ENCODE results near the gene LAMA2.

Gene LAMA2

GRCh38 chr6:129192458-129192989 lies 309.6 kb downstream of the LAMA2 start:
- TF ChIP-seq GATA3 (IDR thresholded peaks at IDR 0.05; ENCODE audit: low read depth, low read length): no peak
- TF ChIP-seq GATA2 (IDR thresholded peaks at IDR 0.05; ENCODE audit: low read depth, low read length): no peak

- TF ChIP-seq GATA2 (IDR thresholded peaks at IDR 0.05; ENCODE audit: low read depth, low read length) (no peak), GATA3 (IDR thresholded peaks at IDR 0.05; ENCODE audit: low read depth, low read length) (no peak)
Measured at GRCh38 chr6:129194306-129194941, 311.5 kb downstream of the LAMA2 start.

DNA sequence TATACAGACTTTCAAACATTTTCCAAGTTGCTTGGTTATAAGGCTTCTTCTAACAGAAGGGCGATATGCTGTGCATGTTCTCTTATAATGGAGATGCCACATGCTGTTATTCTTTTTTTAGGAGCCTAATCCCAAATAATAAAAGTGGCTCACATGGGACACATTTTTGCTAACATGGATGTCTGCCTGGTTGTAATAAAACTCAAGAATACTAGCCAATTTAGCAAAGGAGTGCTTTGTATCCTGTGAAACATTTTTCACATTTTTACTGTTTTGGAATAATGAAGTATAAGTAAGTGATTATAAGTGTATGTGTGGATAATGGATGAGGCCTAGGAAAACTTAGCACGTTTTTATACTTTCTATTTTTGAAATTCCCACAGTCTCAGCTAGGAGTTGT lies 312.2 kb downstream of the LAMA2 start:
- no peak for TF ChIP-seq GATA2 (IDR thresholded peaks at IDR 0.05; ENCODE audit: low read depth, low read length)
- no peak for TF ChIP-seq GATA3 (IDR thresholded peaks at IDR 0.05; ENCODE audit: low read depth, low read length)

DNA sequence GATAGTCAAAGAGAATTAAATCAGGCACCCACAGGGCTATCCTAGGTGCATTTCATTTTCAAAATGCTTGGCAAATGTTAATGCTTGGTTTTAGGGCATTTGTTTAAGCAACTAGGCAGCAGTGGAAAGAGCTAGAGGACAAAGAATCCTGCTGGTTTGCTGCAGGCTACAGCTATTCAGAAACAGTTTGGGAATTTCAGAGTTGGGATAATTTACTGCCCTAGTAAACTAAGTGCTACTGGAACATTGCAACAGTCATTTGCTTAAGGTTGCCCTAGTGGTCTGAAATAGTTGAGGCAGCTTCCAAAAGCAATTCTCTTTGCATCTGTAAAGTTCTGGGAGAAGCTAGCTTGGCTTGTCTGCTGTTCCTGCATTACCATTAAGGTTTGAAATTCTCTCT lies 312.7 kb downstream of the LAMA2 start:
- TF ChIP-seq GATA2 (IDR thresholded peaks at IDR 0.05; ENCODE audit: low read depth, low read length) (no peak), GATA3 (IDR thresholded peaks at IDR 0.05; ENCODE audit: low read depth, low read length) (no peak)

DNA sequence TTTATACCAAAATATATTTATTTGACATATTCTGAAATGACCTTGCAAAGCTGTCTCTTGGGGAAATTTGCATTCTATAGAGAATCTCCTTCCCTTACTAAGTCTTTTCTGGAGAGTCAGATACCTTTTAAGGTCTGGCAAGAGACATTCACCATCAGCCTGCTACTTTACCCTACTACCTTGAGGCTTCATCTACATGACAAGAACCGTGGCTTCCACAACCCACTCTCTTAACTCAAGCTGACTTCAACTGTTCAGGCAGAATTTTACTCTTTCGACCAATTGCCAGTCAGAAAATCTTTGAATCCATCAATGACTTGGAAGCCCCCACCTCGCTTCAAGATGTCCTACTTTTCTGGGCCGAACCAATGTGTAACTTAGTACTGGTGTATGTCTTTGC lies 314.2 kb downstream of the LAMA2 start:
- no peak for TF ChIP-seq GATA2 (IDR thresholded peaks at IDR 0.05; ENCODE audit: low read depth, low read length)
- TF ChIP-seq GATA3 (IDR thresholded peaks at IDR 0.05; ENCODE audit: low read depth, low read length): no peak

DNA sequence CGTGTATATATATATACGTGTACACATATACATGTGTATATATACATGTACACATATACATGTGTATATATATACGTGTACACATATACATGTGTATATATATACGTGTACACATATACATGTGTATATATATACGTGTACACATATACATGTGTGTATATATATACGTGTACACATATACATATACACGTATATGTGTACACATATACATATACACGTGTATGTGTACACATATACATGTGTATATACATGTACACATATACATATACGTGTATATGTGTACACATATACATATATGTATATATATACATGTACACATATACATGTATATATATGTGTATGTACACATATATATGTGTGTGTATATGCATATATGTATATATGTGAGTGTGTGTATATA lies 317.2 kb downstream of the LAMA2 start:
- TF ChIP-seq GATA3 (IDR thresholded peaks at IDR 0.05; ENCODE audit: low read depth, low read length): no peak
- no peak for TF ChIP-seq GATA2 (IDR thresholded peaks at IDR 0.05; ENCODE audit: low read depth, low read length)

DNA sequence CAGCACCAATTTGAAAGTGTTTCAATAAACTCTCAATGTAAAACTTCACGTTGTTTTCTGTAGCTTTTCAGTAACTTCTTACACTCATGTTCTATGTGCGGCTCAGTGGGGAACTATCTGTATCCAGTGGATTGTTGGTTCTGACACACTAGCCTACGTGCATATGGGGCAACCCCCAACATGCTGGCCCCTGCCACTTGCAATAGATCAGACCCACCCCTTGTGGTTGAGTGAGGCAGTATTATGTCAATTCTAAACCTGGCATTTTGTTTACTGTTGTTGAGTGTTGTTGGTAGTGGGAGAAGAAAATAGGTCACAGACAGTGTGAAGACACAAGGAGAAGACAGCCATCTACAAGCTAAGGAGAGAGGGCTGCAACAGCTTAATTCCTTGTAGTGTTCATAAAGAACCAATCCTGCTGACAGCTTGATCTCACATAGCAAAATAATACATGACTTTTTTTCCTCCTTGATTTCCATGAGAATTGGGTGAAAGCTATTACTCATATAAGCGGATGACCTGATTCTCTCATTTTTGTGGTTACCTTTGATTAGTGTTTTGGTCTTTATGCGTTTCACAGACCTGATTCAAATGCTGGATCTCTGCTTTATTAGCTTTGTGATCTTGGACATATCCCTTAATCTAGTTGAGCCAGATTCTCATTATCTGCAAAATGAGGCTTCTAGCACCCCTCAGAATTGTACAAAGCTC lies 320.4 kb downstream of the LAMA2 start:
- TF ChIP-seq GATA3 (IDR thresholded peaks at IDR 0.05; ENCODE audit: low read depth, low read length) (no peak), GATA2 (IDR thresholded peaks at IDR 0.05; ENCODE audit: low read depth, low read length) (no peak)

DNA sequence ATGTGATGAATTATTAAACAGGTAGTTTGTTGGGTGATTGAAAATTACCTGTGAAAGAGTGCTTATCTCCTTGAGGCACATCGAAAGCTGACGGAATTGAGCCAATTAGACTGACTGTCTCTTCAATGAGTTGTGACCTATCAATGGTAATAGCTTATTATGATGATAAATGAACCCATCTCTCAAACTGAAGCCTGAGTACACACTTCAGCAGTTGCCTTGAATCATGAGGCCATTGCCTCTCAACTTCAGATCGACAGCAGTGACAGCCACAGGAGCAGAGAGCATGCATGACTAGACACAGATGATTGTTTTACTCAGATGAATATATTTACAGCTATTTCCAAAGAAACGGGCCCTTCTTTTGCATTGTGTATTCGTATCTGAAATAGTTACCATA lies 323.9 kb downstream of the LAMA2 start:
- TF ChIP-seq GATA3 (IDR thresholded peaks at IDR 0.05; ENCODE audit: low read depth, low read length) (no peak), GATA2 (IDR thresholded peaks at IDR 0.05; ENCODE audit: low read depth, low read length) (no peak)

DNA sequence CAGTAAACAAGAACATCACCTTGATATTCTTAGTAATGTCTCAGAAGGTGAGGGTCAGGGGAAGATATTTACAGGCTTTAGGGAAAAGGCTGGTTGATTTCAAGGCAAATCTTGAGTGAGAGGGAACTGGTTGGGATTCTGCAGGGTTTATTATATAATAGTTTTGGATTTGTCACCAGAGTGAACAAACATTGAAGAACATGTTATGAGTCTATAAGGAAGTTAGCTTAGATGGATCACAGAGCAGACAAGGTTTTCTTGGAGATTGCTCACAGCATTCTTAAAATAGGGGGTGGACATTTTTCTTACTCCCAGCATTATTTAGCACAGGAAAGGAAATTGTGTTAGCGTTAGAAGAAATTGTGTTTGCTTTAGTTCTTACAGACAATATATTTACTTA lies 324.9 kb downstream of the LAMA2 start:
- no peak for TF ChIP-seq GATA3 (IDR thresholded peaks at IDR 0.05; ENCODE audit: low read depth, low read length)
- TF ChIP-seq GATA2 (IDR thresholded peaks at IDR 0.05; ENCODE audit: low read depth, low read length): no peak

GRCh38 chr6:129208415-129209034 lies 325.6 kb downstream of the LAMA2 start:
- TF ChIP-seq GATA2 (IDR thresholded peaks at IDR 0.05; ENCODE audit: low read depth, low read length) (no peak), GATA3 (IDR thresholded peaks at IDR 0.05; ENCODE audit: low read depth, low read length) (no peak)

- TF ChIP-seq GATA3 (IDR thresholded peaks at IDR 0.05; ENCODE audit: low read depth, low read length) (no peak), GATA2 (IDR thresholded peaks at IDR 0.05; ENCODE audit: low read depth, low read length) (no peak)
Measured at GRCh38 chr6:129209355-129209754, 326.4 kb downstream of the LAMA2 start.

GRCh38 chr6:129210684-129211083 lies 327.7 kb downstream of the LAMA2 start:
- TF ChIP-seq GATA2 (IDR thresholded peaks at IDR 0.05; ENCODE audit: low read depth, low read length): no peak
- no peak for TF ChIP-seq GATA3 (IDR thresholded peaks at IDR 0.05; ENCODE audit: low read depth, low read length)

DNA sequence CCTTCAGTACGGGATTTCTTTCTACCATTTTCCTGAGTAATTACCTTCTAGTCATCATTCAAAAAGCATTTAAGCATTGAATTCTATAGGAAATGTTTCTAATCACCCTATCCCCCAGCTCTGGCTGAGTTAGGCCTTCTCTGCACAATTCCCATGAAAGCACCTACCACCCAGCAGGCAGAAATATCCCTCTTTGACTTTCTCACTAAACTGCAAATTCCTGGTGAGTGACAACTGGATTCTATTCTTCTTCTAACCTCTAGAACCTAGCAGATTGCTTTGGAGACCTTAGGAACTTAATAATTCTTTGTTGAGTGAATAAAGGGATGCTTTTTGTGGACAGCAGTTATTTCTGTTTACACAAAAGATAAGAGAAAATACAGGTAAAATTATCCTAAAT lies 328.7 kb downstream of the LAMA2 start:
- no peak for TF ChIP-seq GATA3 (IDR thresholded peaks at IDR 0.05; ENCODE audit: low read depth, low read length)
- TF ChIP-seq GATA2 (IDR thresholded peaks at IDR 0.05; ENCODE audit: low read depth, low read length): no peak

DNA sequence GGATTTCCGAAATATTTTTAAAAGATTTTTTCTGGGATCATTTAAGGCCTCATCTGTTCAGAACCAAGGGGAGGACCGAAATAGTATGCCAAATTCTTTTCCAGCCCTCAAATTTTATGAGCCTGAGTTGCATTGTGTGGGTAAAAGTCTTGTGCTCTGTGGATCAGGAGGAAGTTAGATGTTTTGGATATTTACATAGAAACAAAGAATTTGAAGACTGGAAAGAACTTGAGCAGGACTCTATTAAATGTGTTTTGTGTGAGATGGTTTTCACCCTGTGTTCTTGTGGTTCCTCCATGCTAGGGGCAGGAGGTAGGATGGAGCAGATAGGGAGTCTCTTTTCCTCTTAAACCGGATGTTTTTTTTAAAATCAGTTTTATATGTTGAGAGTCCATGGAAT lies 329.1 kb downstream of the LAMA2 start:
- TF ChIP-seq GATA2 (IDR thresholded peaks at IDR 0.05; ENCODE audit: low read depth, low read length): no peak
- TF ChIP-seq GATA3 (IDR thresholded peaks at IDR 0.05; ENCODE audit: low read depth, low read length): no peak

DNA sequence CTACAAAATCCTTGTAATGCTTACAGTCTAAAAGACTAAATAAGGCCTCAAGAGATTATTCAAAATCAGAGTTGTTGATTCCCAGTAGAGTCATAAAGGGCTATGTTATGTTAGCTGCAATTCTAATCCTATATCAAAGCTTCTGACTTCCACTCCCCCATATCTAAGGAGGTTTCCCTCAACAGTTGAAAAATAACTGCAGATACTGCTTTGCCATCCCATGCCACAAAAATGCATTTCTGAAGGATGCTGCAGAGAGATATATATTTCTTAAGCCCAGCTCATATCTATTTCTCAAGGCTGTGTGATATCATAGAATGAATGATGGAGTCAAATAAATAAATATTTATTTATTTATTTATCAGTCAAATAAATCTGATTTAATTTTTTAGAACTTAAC lies 332.3 kb downstream of the LAMA2 start:
- TF ChIP-seq GATA3 (IDR thresholded peaks at IDR 0.05; ENCODE audit: low read depth, low read length) (no peak), GATA2 (IDR thresholded peaks at IDR 0.05; ENCODE audit: low read depth, low read length) (no peak)

All from SH-SY5Y (cell line).